Peyer's patch (tissue), 4 donors: ENCODE results near the gene GDPD5. TPM values are rescaled to one million over a fixed set of nuclear protein-coding genes. Genes with fewer than 3 reads are reported as not detected.

Experiments
- DNase-seq, 3 donors: peaks; one replicate each; pipeline ENCODE4 v3.0.0-alpha.2; 2017 to 2019
- H3K27ac ChIP-seq, 4 donors: fragments of 200-600 bp; sonication (generic); one replicate each; pipeline ENCODE4 v1.5.1; 2016 to 2019
- H3K27me3 ChIP-seq, 2 donors: fragments of 200-600 bp; sonication (generic); one replicate each; pipeline ENCODE4 v1.5.1; 2019
- H3K36me3 ChIP-seq, 3 donors: fragments of 200-600 bp; sonication (generic); one replicate each; pipeline ENCODE4 v1.5.1; 2016 to 2019
- H3K4me1 ChIP-seq, 4 donors: fragments of 200-600 bp; sonication (generic); one replicate each; pipeline ENCODE4 v1.5.1; 2016 to 2019
- H3K4me3 ChIP-seq, 4 donors: fragments of 200-600 bp; sonication (generic); 1 replicate in 3 of 4; 2 replicates in 1 of 4; pipeline ENCODE4 v1.5.1; 2016 to 2019; ENCODE audit warnings: mild to moderate bottlenecking in 1 of 4
- H3K9me3 ChIP-seq, 4 donors: fragments of 200-600 bp; sonication (generic); one replicate each; pipeline ENCODE4 v1.5.1; 2016 to 2019; ENCODE audit warnings: mild to moderate bottlenecking in 1 of 4
- CTCF ChIP-seq, 6 experiments: fragments of 450-650 bp in 4 of 6; fragments of 200-600 bp in 2 of 6; sonication (generic) in 1 of 6; IDR thresholded peaks; one replicate each; pipeline ENCODE4 v1.5.1; 2017 to 2019; ENCODE audit warnings: antibody characterized with exemption in 6 of 6, mild to moderate bottlenecking in 3 of 6, moderate library complexity in 1 of 6
- POLR2A ChIP-seq, 2 donors: fragments of 450-650 bp; IDR thresholded peaks; one replicate each; pipeline ENCODE4 v1.5.1; 2017; ENCODE audit warnings: antibody characterized with exemption in 2 of 2, mild to moderate bottlenecking in 2 of 2, moderate library complexity in 2 of 2
- total RNA-seq, 4 donors: library from RNA; depleted of rRNA; stranded (reverse); fragments of >200 nt; gene quantifications; one replicate each; pipeline ENCODE4 v1.1.0, GENCODE V29; 2016

Gene GDPD5
- total RNA-seq, 4 donors from 2014 or later, result 2.5 to 48.9 (median 22.2) TPM

- H3K4me1 ChIP-seq, result no peaks in the 10 kb centered on the region
- H3K27me3 ChIP-seq, result no peaks in the 10 kb centered on the region
- no peak for TF ChIP-seq POLR2A (IDR thresholded peaks at IDR 0.05)
- no peak for TF ChIP-seq CTCF (IDR thresholded peaks at IDR 0.05)
- no peak for DNase-seq
- H3K27ac ChIP-seq, result no peak overlapping the region
- no peaks in the 10 kb centered on the region for H3K9me3 ChIP-seq
- H3K4me3 ChIP-seq, result no peak overlapping the region
- no peaks in the 10 kb centered on the region for H3K36me3 ChIP-seq
These were observed 69.1 kb downstream of the GDPD5 start for GRCh38 chr11:75456596-75457183.

- TF ChIP-seq POLR2A (IDR thresholded peaks at IDR 0.05) (no peak), CTCF (IDR thresholded peaks at IDR 0.05) (no peak)
- Histone ChIP-seq H3K9me3 (no peaks in the 10 kb centered on the region), H3K4me1 (no peaks in the 10 kb centered on the region), H3K27me3 (no peaks in the 10 kb centered on the region), H3K27ac (no peak overlapping the region), H3K36me3 (no peaks in the 10 kb centered on the region), H3K4me3 (no peak overlapping the region)
- no peak for DNase-seq
These were observed 70.8 kb downstream of the GDPD5 start for GRCh38 chr11:75454987-75455386.

GRCh38 chr11:75453916-75454655 lies 71.7 kb downstream of the GDPD5 start:
- Histone ChIP-seq H3K27ac (no peak overlapping the region), H3K36me3 (no peaks in the 10 kb centered on the region), H3K9me3 (no peaks in the 10 kb centered on the region), H3K4me3 (no peak overlapping the region), H3K4me1 (no peaks in the 10 kb centered on the region), H3K27me3 (no peaks in the 10 kb centered on the region)
- DNase-seq, result no peak
- TF ChIP-seq POLR2A (IDR thresholded peaks at IDR 0.05) (no peak), CTCF (IDR thresholded peaks at IDR 0.05) (no peak)

- no peak for TF ChIP-seq POLR2A (IDR thresholded peaks at IDR 0.05)
- peak in 5 of 6 experiments; percentile 24 to 45 (median 35) for TF ChIP-seq CTCF (IDR thresholded peaks at IDR 0.05)
- H3K27ac ChIP-seq, result no peak overlapping the region
These were observed 74.6 kb downstream of the GDPD5 start for GRCh38 chr11:75450826-75451821.

GRCh38 chr11:75450236-75450635 lies 75.5 kb downstream of the GDPD5 start:
- Histone ChIP-seq H3K4me3 (no peak overlapping the region), H3K27me3 (no peaks in the 10 kb centered on the region), H3K36me3 (no peaks in the 10 kb centered on the region), H3K27ac (no peak overlapping the region), H3K9me3 (no peaks in the 10 kb centered on the region), H3K4me1 (no peaks in the 10 kb centered on the region)
- DNase-seq, result no peak
- TF ChIP-seq POLR2A (IDR thresholded peaks at IDR 0.05) (no peak), CTCF (IDR thresholded peaks at IDR 0.05) (no peak)

More at GRCh38 chr11:75450826-75451821, 74.6 kb downstream of the GDPD5 start:
- Histone ChIP-seq H3K36me3 (no peaks in the 10 kb centered on the region), H3K4me3 (no peak overlapping the region), H3K4me1 (no peaks in the 10 kb centered on the region), H3K9me3 (no peaks in the 10 kb centered on the region), H3K27me3 (no peaks in the 10 kb centered on the region)
- no peak for DNase-seq
